Measurements from ENCODE around the gene SHCBP1L.

Gene SHCBP1L

GRCh38 chr1:182888736-182889531 is 64.0 kb downstream of the SHCBP1L start:
- no peak for DNase-seq

GRCh38 chr1:182886985-182887384 is 66.0 kb downstream of the SHCBP1L start:
- DNase-seq: no peak

DNA sequence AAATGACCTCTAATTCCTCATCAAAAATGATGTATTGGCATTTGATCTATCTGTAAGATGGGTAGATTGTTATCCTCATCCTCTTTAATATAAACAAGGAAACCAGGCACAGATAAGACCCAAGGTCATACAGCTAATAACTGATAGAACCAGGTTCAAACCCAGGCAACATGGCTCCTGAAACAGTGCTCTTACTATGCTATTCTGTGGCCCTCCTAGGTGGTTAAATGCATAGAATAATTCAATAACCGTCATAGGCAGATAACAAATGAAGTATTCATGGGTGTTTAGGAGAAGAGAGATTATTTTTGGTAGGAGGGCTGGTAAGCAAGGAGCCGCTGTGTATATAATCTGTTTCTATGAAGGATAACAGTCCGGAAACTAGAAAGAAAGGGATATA is 67.4 kb downstream of the SHCBP1L start:
- no peak for DNase-seq

GRCh38 chr1:182884872-182885271 is 68.1 kb downstream of the SHCBP1L start:
- no peak for DNase-seq

- DNase-seq: no peak
These were observed 75.1 kb downstream of the SHCBP1L start for GRCh38 chr1:182877842-182878241.

- DNase-seq: no peak
These were observed 75.6 kb downstream of the SHCBP1L start for GRCh38 chr1:182877331-182877730.

DNA sequence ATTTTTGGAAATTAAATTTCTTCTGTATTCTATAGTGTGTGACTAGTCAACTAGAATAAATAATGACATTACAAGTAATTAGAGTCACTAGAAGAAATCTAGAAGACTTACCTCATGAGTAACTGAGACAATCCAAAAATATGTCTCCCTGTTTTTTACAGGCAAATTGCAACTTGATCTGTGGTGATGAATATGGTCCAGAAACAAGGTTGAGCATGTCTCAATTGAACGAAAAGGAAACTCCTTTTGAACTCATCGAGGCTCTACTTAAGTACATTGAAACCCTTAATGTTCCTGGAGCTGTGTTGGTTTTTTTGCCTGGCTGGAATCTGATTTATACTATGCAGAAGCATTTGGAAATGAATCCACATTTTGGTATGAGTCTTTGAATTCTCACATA is 77.1 kb downstream of the SHCBP1L start:
- DNase-seq: no peak

DNA sequence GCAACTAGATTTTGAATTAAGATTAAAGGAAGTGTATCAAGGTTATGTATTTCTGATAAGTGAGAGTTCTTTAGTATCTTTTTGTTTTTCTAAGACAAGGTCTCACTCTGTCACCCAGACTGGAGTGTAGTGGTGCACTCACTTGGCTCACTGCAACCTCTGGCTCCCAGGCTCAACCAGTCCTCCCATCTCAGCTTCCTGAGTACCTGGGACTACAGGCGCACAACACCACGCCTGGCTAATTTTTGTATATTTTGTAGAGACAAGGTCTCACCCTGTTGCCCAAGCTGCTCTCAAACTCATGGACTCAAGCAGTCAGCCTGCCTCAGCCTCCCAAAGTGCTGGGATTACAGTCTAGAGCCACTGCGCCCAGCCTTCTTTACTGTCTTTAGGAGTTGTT is 80.1 kb downstream of the SHCBP1L start:
- DNase-seq: no peak

DNA sequence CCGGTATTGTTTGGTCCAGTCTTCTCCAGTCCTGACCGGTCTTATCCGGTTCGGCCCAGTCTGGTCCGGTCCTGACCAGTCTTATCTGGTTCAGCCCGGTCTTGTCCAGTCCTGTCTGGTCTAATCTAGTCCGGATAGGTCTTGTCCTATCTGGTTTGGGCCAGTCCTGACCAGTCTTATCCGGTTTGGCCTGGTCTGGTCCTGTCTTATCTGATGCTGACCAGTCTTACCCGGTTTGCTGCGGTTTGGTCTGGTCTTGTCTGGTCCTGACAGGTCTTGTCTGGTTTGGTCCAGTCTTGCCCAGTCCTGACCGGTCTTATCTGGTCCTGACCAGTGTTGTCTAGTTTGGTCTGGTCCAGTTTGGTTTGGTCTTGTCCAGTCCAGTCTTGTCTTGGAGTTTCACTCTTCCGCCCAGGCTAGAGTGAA is 83.7 kb downstream of the SHCBP1L start:
- DNase-seq: no peak

DNA sequence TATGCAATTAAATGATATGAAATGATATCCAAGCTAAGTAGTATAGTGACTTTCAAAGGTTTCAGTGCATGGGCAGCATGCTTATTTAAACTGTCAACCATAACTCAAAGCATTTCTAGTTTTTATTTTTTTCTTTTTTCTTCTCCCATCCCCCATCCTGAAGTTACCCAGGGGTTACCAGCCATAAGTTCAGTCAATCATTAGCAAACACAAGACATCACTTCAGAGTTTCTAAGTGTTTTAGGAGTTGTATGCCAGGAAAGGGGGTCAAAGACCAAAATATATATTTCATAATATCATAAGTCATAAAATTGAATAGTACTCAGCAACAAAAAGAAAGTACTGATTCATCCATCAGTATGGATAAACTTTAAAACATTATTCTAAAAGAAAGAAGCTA is 85.1 kb downstream of the SHCBP1L start:
- no peak for DNase-seq

DNA sequence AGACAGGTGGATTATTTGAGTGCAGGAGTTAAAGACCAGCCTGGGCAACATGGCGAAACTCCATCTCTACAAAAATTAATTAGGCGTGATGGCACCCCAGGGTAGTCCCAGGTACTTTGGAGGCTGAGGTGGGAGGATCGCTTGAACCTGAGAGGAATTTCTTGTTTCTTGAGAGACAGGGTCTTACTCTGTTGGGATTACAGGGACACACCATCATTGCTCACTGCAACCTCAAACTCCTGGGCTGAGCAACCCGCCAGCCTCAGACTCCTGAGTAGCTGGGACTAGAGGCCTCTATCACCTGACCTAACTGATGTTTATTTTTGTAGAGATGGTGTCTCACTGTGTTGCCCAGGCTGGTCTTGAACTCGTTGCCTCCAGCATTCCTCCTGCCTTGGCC is 89.0 kb downstream of the SHCBP1L start:
- no peak for DNase-seq

GRCh38 chr1:182862827-182863226 is 90.1 kb downstream of the SHCBP1L start:
- DNase-seq: no peak

GRCh38 chr1:182861994-182862393 is 91.0 kb downstream of the SHCBP1L start:
- DNase-seq: no peak

DNA sequence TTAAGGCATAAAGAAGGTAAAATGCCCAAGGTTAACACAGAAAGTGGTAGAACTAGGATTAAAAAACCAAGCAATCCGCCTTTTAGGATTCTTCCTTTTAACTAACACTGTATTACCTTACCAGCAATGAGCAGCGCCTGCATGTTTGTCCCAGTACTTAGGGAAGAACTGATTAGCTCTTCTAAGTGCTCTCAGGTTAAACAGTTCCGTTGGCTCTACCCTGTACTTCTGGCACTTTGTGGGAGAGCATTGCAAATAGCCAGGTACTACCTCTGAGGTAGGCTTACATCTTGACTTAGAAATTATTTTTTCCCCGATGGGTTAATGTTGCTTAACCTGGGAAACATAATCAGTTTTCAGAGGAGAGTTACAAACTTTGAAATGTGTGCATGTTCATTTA is 92.3 kb downstream of the SHCBP1L start:
- no peak for DNase-seq

- no peak for DNase-seq
These were observed 95.8 kb downstream of the SHCBP1L start for GRCh38 chr1:182857212-182857611.

DNA sequence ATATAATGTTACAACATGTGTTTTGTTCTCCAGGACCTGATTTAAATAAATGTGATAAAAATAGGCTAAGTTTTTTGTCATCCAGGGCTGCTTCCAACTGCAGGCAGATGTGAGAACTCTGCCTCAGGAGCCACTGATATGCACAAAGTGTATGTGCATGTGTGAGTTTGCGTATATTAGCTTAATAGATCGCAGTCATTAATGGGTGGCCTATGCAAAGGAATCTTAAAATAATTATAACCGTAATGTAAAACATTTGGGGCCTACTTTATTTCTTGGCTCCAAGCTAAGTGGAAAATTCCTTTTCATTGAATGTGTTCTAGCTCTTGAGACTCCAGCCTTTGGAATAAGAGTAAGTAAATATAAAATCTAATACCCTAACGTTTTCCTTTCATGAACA is 97.1 kb downstream of the SHCBP1L start:
- DNase-seq: no peak

DNA sequence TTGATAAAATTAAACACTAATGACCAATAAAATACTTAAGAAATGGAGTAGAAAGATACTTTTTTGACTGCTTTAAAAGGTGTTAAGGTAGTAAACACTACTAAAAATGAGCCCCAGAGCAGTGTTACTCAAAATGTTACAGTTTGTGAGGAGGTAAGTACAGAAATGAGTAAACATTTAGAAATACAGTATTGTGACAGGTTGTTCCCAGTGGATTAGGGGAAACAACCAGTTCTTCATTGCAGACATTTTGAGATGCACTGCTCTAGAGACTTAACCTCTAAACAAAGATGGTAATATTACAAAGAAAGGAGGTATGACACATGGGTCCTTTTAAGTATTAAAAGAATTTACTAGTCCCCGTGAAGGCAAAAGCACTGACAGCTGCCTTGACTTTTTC is 101.1 kb downstream of the SHCBP1L start:
- no peak for DNase-seq

DNA sequence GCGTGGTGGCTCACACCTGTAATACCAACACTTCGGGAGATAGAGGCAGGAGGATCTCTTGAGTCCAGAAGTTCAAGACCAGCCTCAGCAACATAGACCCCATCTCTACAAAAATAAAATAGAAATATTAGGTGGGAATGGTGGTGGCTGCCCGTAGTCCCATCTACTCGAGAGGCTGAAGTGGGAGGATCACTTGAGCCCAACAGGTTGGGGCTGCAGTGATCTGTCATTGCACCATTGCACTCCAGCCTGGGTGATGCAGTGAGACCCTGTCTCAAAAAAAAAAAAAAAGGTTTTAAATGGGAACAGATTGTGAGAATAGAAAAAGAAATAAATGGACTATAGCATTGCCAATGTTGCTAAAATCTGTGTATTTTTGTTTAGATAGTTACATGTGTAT is 102.6 kb downstream of the SHCBP1L start:
- no peak for DNase-seq

Measured in left hindlimb (tissue), 1 donor.